K562 (cell line): ENCODE data around the gene C1orf116. TPM values are rescaled to one million over a fixed set of nuclear protein-coding genes. Genes with fewer than 3 reads are reported as not detected.

ENCODE experiments used
- ARID1B ChIP-seq: fragments of 450-650 bp; IDR thresholded peaks from 2 replicates; pipeline ENCODE4 v1.6.1; 2016; ENCODE audit warnings: antibody characterized with exemption, mild to moderate bottlenecking, inconsistent platforms
- CBFA2T3 ChIP-seq: fragments of 450-650 bp; IDR thresholded peaks from 2 replicates; pipeline ENCODE4 v1.6.1; 2017
- CEBPB ChIP-seq: fragments of 450-650 bp; IDR thresholded peaks from 2 replicates; pipeline ENCODE4 v1.6.1; 2016; ENCODE audit warnings: missing genetic modification characterization, missing compliant biosample characterization
- FOXK1 ChIP-seq: sonication (generic); formaldehyde crosslinking; IDR thresholded peaks from 2 replicates; pipeline ENCODE4 v1.8.0; 2022; ENCODE audit warnings: missing genetic modification reagents, mild to moderate bottlenecking, borderline replicate concordance
- L3MBTL2 ChIP-seq: fragments of 450-650 bp; IDR thresholded peaks from 2 replicates; pipeline ENCODE4 v1.6.1; 2016; ENCODE audit warnings: mild to moderate bottlenecking, moderate library complexity
- MAFF ChIP-seq: IDR thresholded peaks from 2 replicates; pipeline ENCODE4 v1.6.1; 2012; ENCODE audit warnings: low read length, improper control_type of control experiment
- MBD2 ChIP-seq: sonication (generic); IDR thresholded peaks from 2 replicates; pipeline ENCODE4 v1.6.1; 2016; ENCODE audit warnings: low read depth, borderline replicate concordance
- NFRKB ChIP-seq: fragments of 450-650 bp; IDR thresholded peaks from 2 replicates; pipeline ENCODE4 v1.6.1; 2016; ENCODE audit warnings: low read depth
- NFYB ChIP-seq: IDR thresholded peaks from 2 replicates; pipeline ENCODE4 v1.6.1; 2011; ENCODE audit warnings: mild to moderate bottlenecking, moderate library complexity; ENCODE audit not compliant: insufficient read length; ENCODE audit errors: extremely low read depth
- NRF1 ChIP-seq, 2 experiments: fragments of 450-650 bp; IDR thresholded peaks in 1 of 2; conservative IDR thresholded peaks in 1 of 2; 2 replicates each; pipeline ENCODE4 v1.6.1; 2014; ENCODE audit warnings: mild to moderate bottlenecking in 2 of 2
- SAP30 ChIP-seq: fragments of 200-600 bp; sonication (generic); IDR thresholded peaks from 2 replicates; pipeline ENCODE4 v1.6.1; 2012; ENCODE audit warnings: borderline replicate concordance, low read depth, mild to moderate bottlenecking, moderate library complexity, low read length, control low read depth, inconsistent platforms; ENCODE audit not compliant: insufficient read depth, poor library complexity, severe bottlenecking
- SMAD3 ChIP-seq: fragments of 450-650 bp; formaldehyde crosslinking; conservative IDR thresholded peaks from 2 replicates; pipeline ENCODE4 v1.4.0; 2020; ENCODE audit warnings: mild to moderate bottlenecking
- SP2 ChIP-seq: IDR thresholded peaks from 2 replicates; pipeline ENCODE4 v1.6.1; 2011; ENCODE audit warnings: mild to moderate bottlenecking, low read depth, low read length, moderate library complexity; ENCODE audit not compliant: poor library complexity, severe bottlenecking; ENCODE audit errors: extremely low read depth
- TAL1 ChIP-seq: fragments of 450-650 bp; IDR thresholded peaks from 2 replicates; pipeline ENCODE4 v1.6.1; 2016; ENCODE audit warnings: mild to moderate bottlenecking
- ZFP30 ChIP-seq: fragments of 250-450 bp; sonication (Bioruptor Pico); IDR thresholded peaks from 2 replicates; pipeline ENCODE4 v1.8.0; 2022; ENCODE audit warnings: moderate library complexity, mild to moderate bottlenecking, inconsistent platforms, borderline replicate concordance
- ZNF75A ChIP-seq: fragments of 450-650 bp; formaldehyde crosslinking; IDR thresholded peaks from 2 replicates; pipeline ENCODE4 v1.4.0; 2020; ENCODE audit warnings: mild to moderate bottlenecking
- polyA plus RNA-seq, 8 experiments: library from polyadenylated mRNA; depleted of rRNA in 4 of 8; stranded (reverse) in 5 of 8; unstranded in 3 of 8; fragments of >200 nt; fragmentation: Nextera tagmentation in 2 of 8; fragmentation: Illumina TruSeq in 1 of 8; extraction: Ambion mirVana in 2 of 8; extraction: Trizol in 1 of 8; gene quantifications; 2 replicates each; pipeline versions ENCODE4 v1.2.1 to v1.2.3, GENCODE V29; 2011 to 2014; ENCODE audit warnings: inconsistent platforms in 1 of 8, missing spikeins in 1 of 8
- total RNA-seq, 7 experiments: library from RNA; depleted of rRNA in 6 of 7; stranded (reverse); fragments of >200 nt in 6 of 7; fragmentation: Illumina TruSeq in 2 of 7; extraction: Trizol in 2 of 7; gene quantifications; 2 replicates each; pipeline versions ENCODE4 v1.2.1 to v1.2.3, GENCODE V29; 2011 to 2021; ENCODE audit warnings: low replicate concordance in 1 of 7
- TF ChIP-seq, protein P1 (sequence below): fragments of 450-650 bp; IDR thresholded peaks from 2 replicates; pipeline ENCODE4 v1.6.1; 2018; ENCODE audit not compliant: partially characterized antibody
- TF ChIP-seq, protein P2 (sequence below): fragments of 200-800 bp; sonication (Bioruptor generic); IDR thresholded peaks from 2 replicates; pipeline ENCODE4 v1.6.1; 2017; ENCODE audit warnings: missing genetic modification characterization, missing compliant biosample characterization
- TF ChIP-seq, protein P3 (sequence below): sonication (generic); IDR thresholded peaks from 2 replicates; pipeline ENCODE4 v1.6.1; 2016
- TF ChIP-seq, protein P4 (sequence below), 2 experiments: fragments of 450-650 bp; IDR thresholded peaks; 2 replicates each; pipeline ENCODE4 v1.6.1; 2016

The C1orf116 gene
- total and polyA plus RNA-seq, 9 of the 15 experiments (the other 6 are each of a cell fraction or from before 2014, with no cell fraction given), result 0.62 to 3.0 (median 0.95) TPM

DNA sequence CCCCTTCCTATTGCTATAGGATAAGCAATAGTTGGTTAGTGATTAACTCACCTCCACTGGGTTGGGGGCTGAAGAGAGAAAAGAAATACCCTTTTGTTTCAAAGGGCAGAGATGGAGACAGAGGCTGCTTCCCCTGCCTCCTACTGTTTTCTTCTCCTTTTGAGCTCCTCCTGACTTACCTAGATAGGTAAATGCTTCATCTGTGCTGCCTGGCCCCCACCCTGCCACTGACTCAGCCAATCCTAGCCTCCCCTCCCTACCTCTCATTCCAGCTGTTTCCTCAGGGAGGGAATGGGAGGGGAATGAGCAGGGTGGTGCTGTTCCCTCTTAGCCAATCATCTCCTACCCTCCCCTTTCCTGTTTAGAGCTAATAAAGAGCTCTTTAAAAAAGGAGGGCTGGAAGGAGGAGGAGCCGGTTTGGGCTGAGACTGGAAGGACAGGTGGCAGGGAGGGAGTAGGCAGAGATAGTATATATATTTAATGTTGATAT, at the start of gene C1orf116 (continued):
- TF ChIP-seq SMAD3 (CRISPR knock-in tag), result no peak
- TF ChIP-seq SP2, result no peak
- TF ChIP-seq, protein P1, sequence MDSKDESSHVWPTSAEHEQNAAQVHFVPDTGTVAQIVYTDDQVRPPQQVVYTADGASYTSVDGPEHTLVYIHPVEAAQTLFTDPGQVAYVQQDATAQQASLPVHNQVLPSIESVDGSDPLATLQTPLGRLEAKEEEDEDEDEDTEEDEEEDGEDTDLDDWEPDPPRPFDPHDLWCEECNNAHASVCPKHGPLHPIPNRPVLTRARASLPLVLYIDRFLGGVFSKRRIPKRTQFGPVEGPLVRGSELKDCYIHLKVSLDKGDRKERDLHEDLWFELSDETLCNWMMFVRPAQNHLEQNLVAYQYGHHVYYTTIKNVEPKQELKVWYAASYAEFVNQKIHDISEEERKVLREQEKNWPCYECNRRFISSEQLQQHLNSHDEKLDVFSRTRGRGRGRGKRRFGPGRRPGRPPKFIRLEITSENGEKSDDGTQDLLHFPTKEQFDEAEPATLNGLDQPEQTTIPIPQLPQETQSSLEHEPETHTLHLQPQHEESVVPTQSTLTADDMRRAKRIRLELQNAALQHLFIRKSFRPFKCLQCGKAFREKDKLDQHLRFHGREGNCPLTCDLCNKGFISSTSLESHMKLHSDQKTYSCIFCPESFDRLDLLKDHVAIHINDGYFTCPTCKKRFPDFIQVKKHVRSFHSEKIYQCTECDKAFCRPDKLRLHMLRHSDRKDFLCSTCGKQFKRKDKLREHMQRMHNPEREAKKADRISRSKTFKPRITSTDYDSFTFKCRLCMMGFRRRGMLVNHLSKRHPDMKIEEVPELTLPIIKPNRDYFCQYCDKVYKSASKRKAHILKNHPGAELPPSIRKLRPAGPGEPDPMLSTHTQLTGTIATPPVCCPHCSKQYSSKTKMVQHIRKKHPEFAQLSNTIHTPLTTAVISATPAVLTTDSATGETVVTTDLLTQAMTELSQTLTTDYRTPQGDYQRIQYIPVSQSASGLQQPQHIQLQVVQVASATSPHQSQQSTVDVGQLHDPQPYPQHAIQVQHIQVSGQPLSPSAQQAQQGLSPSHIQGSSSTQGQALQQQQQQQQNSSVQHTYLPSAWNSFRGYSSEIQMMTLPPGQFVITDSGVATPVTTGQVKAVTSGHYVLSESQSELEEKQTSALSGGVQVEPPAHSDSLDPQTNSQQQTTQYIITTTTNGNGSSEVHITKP, result peak; percentile 82
- TF ChIP-seq TAL1, result no peak
- 0 out of 2 replicates have a peak, but pooled peaks have one; percentile 30 for TF ChIP-seq MBD2
- TF ChIP-seq MAFF, result peak; percentile 29; the same call in 1 of the 2 replicates
- TF ChIP-seq, protein P2, sequence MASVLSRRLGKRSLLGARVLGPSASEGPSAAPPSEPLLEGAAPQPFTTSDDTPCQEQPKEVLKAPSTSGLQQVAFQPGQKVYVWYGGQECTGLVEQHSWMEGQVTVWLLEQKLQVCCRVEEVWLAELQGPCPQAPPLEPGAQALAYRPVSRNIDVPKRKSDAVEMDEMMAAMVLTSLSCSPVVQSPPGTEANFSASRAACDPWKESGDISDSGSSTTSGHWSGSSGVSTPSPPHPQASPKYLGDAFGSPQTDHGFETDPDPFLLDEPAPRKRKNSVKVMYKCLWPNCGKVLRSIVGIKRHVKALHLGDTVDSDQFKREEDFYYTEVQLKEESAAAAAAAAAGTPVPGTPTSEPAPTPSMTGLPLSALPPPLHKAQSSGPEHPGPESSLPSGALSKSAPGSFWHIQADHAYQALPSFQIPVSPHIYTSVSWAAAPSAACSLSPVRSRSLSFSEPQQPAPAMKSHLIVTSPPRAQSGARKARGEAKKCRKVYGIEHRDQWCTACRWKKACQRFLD, result no peak
- no peak for TF ChIP-seq ZFP30 (CRISPR knock-in tag)
- TF ChIP-seq FOXK1 (CRISPR knock-in tag), result no peak
- peak; percentile 39 for TF ChIP-seq ARID1B
- peak; percentile 33; the same call in 1 of the 2 replicates for TF ChIP-seq CBFA2T3
- TF ChIP-seq SAP30, result no peak
- 0 out of 2 replicates have a peak, but pooled peaks have one; percentile 22 for TF ChIP-seq L3MBTL2
- no peak for TF ChIP-seq ZNF75A (CRISPR knock-in tag)
- TF ChIP-seq, protein P3, sequence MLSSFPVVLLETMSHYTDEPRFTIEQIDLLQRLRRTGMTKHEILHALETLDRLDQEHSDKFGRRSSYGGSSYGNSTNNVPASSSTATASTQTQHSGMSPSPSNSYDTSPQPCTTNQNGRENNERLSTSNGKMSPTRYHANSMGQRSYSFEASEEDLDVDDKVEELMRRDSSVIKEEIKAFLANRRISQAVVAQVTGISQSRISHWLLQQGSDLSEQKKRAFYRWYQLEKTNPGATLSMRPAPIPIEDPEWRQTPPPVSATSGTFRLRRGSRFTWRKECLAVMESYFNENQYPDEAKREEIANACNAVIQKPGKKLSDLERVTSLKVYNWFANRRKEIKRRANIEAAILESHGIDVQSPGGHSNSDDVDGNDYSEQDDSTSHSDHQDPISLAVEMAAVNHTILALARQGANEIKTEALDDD, result 0 out of 2 replicates have a peak, but pooled peaks have one; percentile 12
- TF ChIP-seq NFYB, result peak; percentile 55
- TF ChIP-seq NRF1 (conservative IDR thresholded peaks at IDR 0.05 in 1 of 2, IDR thresholded peaks at IDR 0.05 in 1 of 2), result peak; percentile 41 to 50; a peak in 3 of 4 replicates
- TF ChIP-seq, protein P4, sequence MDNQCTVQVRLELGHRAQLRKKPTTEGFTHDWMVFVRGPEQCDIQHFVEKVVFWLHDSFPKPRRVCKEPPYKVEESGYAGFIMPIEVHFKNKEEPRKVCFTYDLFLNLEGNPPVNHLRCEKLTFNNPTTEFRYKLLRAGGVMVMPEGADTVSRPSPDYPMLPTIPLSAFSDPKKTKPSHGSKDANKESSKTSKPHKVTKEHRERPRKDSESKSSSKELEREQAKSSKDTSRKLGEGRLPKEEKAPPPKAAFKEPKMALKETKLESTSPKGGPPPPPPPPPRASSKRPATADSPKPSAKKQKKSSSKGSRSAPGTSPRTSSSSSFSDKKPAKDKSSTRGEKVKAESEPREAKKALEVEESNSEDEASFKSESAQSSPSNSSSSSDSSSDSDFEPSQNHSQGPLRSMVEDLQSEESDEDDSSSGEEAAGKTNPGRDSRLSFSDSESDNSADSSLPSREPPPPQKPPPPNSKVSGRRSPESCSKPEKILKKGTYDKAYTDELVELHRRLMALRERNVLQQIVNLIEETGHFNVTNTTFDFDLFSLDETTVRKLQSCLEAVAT (IDR thresholded peaks at IDR 0.05), result 0 out of 4 replicates have a peak, but pooled peaks of 1 of the 2 experiments have one; percentile 15
- no peak for TF ChIP-seq CEBPB (tag)
- no peak for TF ChIP-seq NFRKB
- TF ChIP-seq, all 486 proteins: peak for 41
